ENCODE data around the gene ATXN7L3.

- TF ChIP-seq ZNF565 (CRISPR knock-in tag; conservative IDR thresholded peaks at IDR 0.05; ENCODE audit: low read depth) (no peak), PATZ1 (CRISPR knock-in tag; IDR thresholded peaks at IDR 0.05; ENCODE audit: borderline replicate concordance) (no peak), BACH2 (CRISPR knock-in tag; IDR thresholded peaks at IDR 0.05; ENCODE audit: borderline replicate concordance) (no peak), TOX (CRISPR knock-in tag; IDR thresholded peaks at IDR 0.05; ENCODE audit: borderline replicate concordance) (no peak), GLIS3 (CRISPR knock-in tag; IDR thresholded peaks at IDR 0.05) (no peak), ZFP3 (CRISPR knock-in tag; IDR thresholded peaks at IDR 0.05) (no peak), ESRRG (CRISPR knock-in tag; IDR thresholded peaks at IDR 0.05) (no peak), ZFP30 (CRISPR knock-in tag; IDR thresholded peaks at IDR 0.05) (no peak), PPARA (CRISPR knock-in tag; IDR thresholded peaks at IDR 0.05; ENCODE audit: borderline replicate concordance) (no peak), TCF4 (CRISPR knock-in tag; IDR thresholded peaks at IDR 0.05; ENCODE audit: borderline replicate concordance) (no peak)
Measured at GRCh38 chr17:44206825-44207155, 7.1 kb upstream of the ATXN7L3 start.
